GM23338 (cell line): ENCODE measurements around the gene KLK15. TPM values are rescaled to one million over a fixed set of nuclear protein-coding genes. Genes with fewer than 3 reads are reported as not detected.

Experiments
- ATAC-seq: fragments of 200-7000 bp; cut with Tn5 transposase; 3 replicates; pipeline ENCODE4 v1.9.1; 2020
- DNase-seq: peaks from one replicate; pipeline ENCODE4 v3.0.0-alpha.2; 2015; ENCODE audit warnings: low spot score
- H2AFZ ChIP-seq: fragments of 200-600 bp; sonication (generic); 2 replicates; pipeline ENCODE4 v1.8.0; 2016; ENCODE audit warnings: antibody characterized with exemption, mild to moderate bottlenecking, moderate library complexity
- H3F3A ChIP-seq: fragments of 200-600 bp; sonication (generic); replicated peaks from 2 replicates; pipeline ENCODE4 v1.8.0; 2017; ENCODE audit warnings: antibody characterized with exemption, mixed run types, low read depth
- H3K27ac ChIP-seq: fragments of 200-600 bp; sonication (generic); 2 replicates; pipeline ENCODE4 v1.6.1; 2016; ENCODE audit warnings: low read depth
- H3K27me3 ChIP-seq: fragments of 200-600 bp; sonication (generic); 2 replicates; pipeline ENCODE4 v1.8.0; 2016; ENCODE audit warnings: mild to moderate bottlenecking, mixed run types, moderate library complexity; ENCODE audit not compliant: insufficient read depth
- H3K36me3 ChIP-seq: fragments of 200-600 bp; sonication (generic); 2 replicates; pipeline ENCODE4 v1.8.0; 2016; ENCODE audit warnings: mild to moderate bottlenecking; ENCODE audit not compliant: insufficient read depth
- H3K4me1 ChIP-seq: fragments of 200-600 bp; sonication (generic); 2 replicates; pipeline ENCODE4 v1.8.0; 2016; ENCODE audit warnings: mild to moderate bottlenecking, moderate library complexity; ENCODE audit not compliant: insufficient read depth
- H3K4me2 ChIP-seq: fragments of 200-600 bp; sonication (generic); 2 replicates; pipeline ENCODE4 v1.7.1; 2017; ENCODE audit warnings: mixed run types
- H3K4me3 ChIP-seq: fragments of 200-600 bp; sonication (generic); 2 replicates; pipeline ENCODE4 v1.6.1; 2016; ENCODE audit warnings: mixed run types
- H3K79me2 ChIP-seq: fragments of 200-600 bp; sonication (generic); replicated peaks from 2 replicates; pipeline ENCODE4 v1.8.0; 2017; ENCODE audit warnings: mild to moderate bottlenecking; ENCODE audit not compliant: insufficient read depth
- H3K9me2 ChIP-seq: fragments of 200-600 bp; sonication (generic); 2 replicates; pipeline ENCODE4 v1.8.0; 2017; ENCODE audit not compliant: insufficient read depth
- H4K20me1 ChIP-seq: fragments of 200-600 bp; sonication (generic); replicated peaks from 2 replicates; pipeline ENCODE4 v1.8.0; 2017; ENCODE audit warnings: mild to moderate bottlenecking; ENCODE audit not compliant: insufficient read depth
- H3K27ac Mint-ChIP-seq: 2 replicates; pipeline ENCODE4 v1.8.0; 2020; ENCODE audit warnings: inconsistent platforms, mild to moderate bottlenecking, moderate library complexity, mixed read lengths
- H3K27me3 Mint-ChIP-seq: 3 replicates; pipeline ENCODE4 v1.8.0; 2022; ENCODE audit warnings: low read depth, mild to moderate bottlenecking, moderate library complexity, mixed read lengths, inconsistent platforms; ENCODE audit not compliant: insufficient read depth, poor library complexity
- H3K36me3 Mint-ChIP-seq: 3 replicates; pipeline ENCODE4 v1.8.0; 2021; ENCODE audit warnings: low read depth, mild to moderate bottlenecking, inconsistent platforms, moderate library complexity, mixed read lengths
- H3K4me1 Mint-ChIP-seq: 3 replicates; pipeline ENCODE4 v1.8.0; 2020; ENCODE audit warnings: mild to moderate bottlenecking, inconsistent platforms, mixed read lengths
- H3K4me3 Mint-ChIP-seq: 3 replicates; pipeline ENCODE4 v1.8.0; 2021; ENCODE audit warnings: moderate library complexity, mild to moderate bottlenecking, inconsistent platforms, mixed read lengths
- H3K9me3 Mint-ChIP-seq: 3 replicates; pipeline ENCODE4 v1.8.0; 2020; ENCODE audit warnings: moderate library complexity, mild to moderate bottlenecking, inconsistent platforms, mixed read lengths
- CREB1 ChIP-seq: fragments of 250-450 bp; sonication (Bioruptor Pico); IDR thresholded peaks from 2 replicates; pipeline ENCODE4 v1.5.0; 2020; ENCODE audit warnings: low read depth, mild to moderate bottlenecking, moderate library complexity
- CTCF ChIP-seq, 2 experiments: fragments of 200-600 bp in 1 of 2; sonication (generic) in 1 of 2; conservative IDR thresholded peaks; 2 replicates each; pipeline versions ENCODE4 v1.5.1 to v1.6.1; 2016 to 2017; ENCODE audit warnings: antibody characterized with exemption in 2 of 2, low read depth in 2 of 2, mild to moderate bottlenecking in 2 of 2, moderate library complexity in 1 of 2
- EZH2 ChIP-seq: fragments of 200-600 bp; sonication (generic); IDR thresholded peaks from one replicate; pipeline ENCODE4 v1.8.0; 2017; ENCODE audit warnings: antibody characterized with exemption, mild to moderate bottlenecking, low read depth; ENCODE audit not compliant: unreplicated experiment
- JUNB ChIP-seq: IDR thresholded peaks from one replicate; pipeline ENCODE4 v1.6.1; 2016; ENCODE audit warnings: antibody characterized with exemption; ENCODE audit not compliant: unreplicated experiment
- NANOG ChIP-seq: IDR thresholded peaks from 2 replicates; pipeline ENCODE4 v1.6.1; 2016; ENCODE audit warnings: antibody characterized with exemption, borderline replicate concordance
- POLR2AphosphoS5 ChIP-seq: IDR thresholded peaks from 2 replicates; pipeline ENCODE4 v1.6.1; 2016; ENCODE audit warnings: antibody characterized with exemption, low read depth
- REST ChIP-seq: IDR thresholded peaks from one replicate; pipeline ENCODE4 v1.6.1; 2018; ENCODE audit warnings: antibody characterized with exemption; ENCODE audit not compliant: unreplicated experiment
- STAT1 ChIP-seq: IDR thresholded peaks from one replicate; pipeline ENCODE4 v1.6.1; 2016; ENCODE audit warnings: antibody characterized with exemption; ENCODE audit not compliant: unreplicated experiment
- ZNF331 ChIP-seq: fragments of 250-450 bp; sonication (Bioruptor Pico); IDR thresholded peaks from 2 replicates; pipeline ENCODE4 v1.5.0; 2020; ENCODE audit warnings: low read depth, mild to moderate bottlenecking, moderate library complexity
- ZNF462 ChIP-seq: fragments of 250-450 bp; sonication (Bioruptor Pico); IDR thresholded peaks from 2 replicates; pipeline ENCODE4 v1.5.0; 2020; ENCODE audit warnings: mild to moderate bottlenecking, moderate library complexity
- polyA plus RNA-seq: library from polyadenylated mRNA; unstranded; fragments of >200 nt; fragmentation: Nextera tagmentation; extraction: Ambion mirVana; gene quantifications from 2 replicates; pipeline ENCODE4 v1.2.1, GENCODE V29; 2016
- total RNA-seq: library from RNA; depleted of rRNA; stranded (reverse); fragments of >200 nt; shearing (Covaris generic); gene quantifications from 2 replicates; pipeline ENCODE4 v1.2.3, GENCODE V29; 2014
- TF ChIP-seq, protein P1 (sequence below): IDR thresholded peaks from 2 replicates; pipeline ENCODE4 v1.6.1; 2016; ENCODE audit warnings: antibody characterized with exemption

Gene KLK15
- total and polyA plus RNA-seq, 2 experiments from 2014 or later = not detected

DNA sequence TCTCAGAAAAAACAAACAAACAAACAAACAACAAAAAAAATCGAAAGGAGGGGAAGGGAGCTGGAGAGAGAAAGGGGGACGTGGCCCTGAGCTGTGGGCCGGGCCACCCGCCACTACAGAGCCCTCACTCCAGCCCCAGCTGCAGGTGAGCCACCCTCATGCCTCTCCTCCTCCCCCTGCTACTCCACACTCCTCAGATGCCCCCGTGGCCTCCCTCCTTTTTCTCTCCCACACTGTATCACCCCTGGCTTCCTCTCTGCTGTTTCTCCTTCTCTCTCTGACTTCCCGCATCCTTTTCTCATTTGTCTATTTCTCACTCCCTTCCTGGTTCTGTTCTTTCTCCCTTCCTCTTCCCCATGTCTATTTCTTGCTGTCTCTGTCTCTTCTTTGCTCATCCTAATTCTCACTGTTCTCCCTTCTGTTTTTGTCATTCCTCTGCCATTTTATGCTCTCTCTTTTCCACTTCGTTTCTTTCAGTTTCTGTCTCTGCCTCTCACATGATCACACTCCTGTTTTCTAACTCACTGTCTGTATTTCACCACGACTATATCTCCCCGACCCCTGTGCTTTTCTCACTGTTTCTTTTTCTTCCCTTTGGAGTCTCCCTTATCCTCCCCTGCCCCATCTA lies 42.5 kb upstream of the KLK15 start (continued):
- TF ChIP-seq REST (no peak), NANOG (no peak), EZH2 (no peak), STAT1 (no peak), CREB1 (no peak), CTCF (conservative IDR thresholded peaks at IDR 0.05; ENCODE audit: low read depth in 2 of 2) (no peak), JUNB (no peak)
- TF ChIP-seq, protein P1, sequence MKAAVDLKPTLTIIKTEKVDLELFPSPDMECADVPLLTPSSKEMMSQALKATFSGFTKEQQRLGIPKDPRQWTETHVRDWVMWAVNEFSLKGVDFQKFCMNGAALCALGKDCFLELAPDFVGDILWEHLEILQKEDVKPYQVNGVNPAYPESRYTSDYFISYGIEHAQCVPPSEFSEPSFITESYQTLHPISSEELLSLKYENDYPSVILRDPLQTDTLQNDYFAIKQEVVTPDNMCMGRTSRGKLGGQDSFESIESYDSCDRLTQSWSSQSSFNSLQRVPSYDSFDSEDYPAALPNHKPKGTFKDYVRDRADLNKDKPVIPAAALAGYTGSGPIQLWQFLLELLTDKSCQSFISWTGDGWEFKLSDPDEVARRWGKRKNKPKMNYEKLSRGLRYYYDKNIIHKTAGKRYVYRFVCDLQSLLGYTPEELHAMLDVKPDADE = no peak

- no peaks in the 10 kb centered on the region for H3K9me2 ChIP-seq
- 0 out of 2 replicates have a peak, but pooled peaks cover 5% of the 10 kb centered on the region for H3K27me3 ChIP-seq
- H4K20me1 ChIP-seq = no peaks in the 10 kb centered on the region
- no peaks in the 10 kb centered on the region for H3F3A ChIP-seq
- H3K4me2 ChIP-seq = no peak overlapping the region
- H3K4me1 ChIP-seq = peaks cover 9% of the 10 kb centered on the region; the same call in 1 of the 2 replicates
- H3K4me3 ChIP-seq = no peak overlapping the region
- no peak for DNase-seq
- Mint-ChIP-seq H3K36me3 (peaks cover 19% of the 10 kb centered on the region), H3K4me1 (no peaks in the 10 kb centered on the region), H3K9me3 (peaks cover 25% of the 10 kb centered on the region), H3K27me3 (peaks cover 4% of the 10 kb centered on the region), H3K27ac (no peak overlapping the region), H3K4me3 (no peak overlapping the region)
- ATAC-seq = no peak
- H3K27ac ChIP-seq = no peak overlapping the region
- no peaks in the 10 kb centered on the region for H3K36me3 ChIP-seq
- H3K79me2 ChIP-seq = no peaks in the 10 kb centered on the region
- no peak overlapping the region for H2AFZ ChIP-seq
- TF ChIP-seq EZH2 = no peak
- no peak for TF ChIP-seq ZNF331
- no peak for TF ChIP-seq POLR2AphosphoS5
- TF ChIP-seq ZNF462 (CRISPR knock-in tag) = no peak
Observed at GRCh38 chr19:50874211-50874610, 40.8 kb upstream of the KLK15 start.
